ENCODE data around the gene SRRM3. TPM values are rescaled to one million over a fixed set of nuclear protein-coding genes. Genes with fewer than 3 reads are reported as not detected.
A peak's percentile ranks its signal among the peaks of the same experiment; 100 is the strongest.

The SRRM3 gene
- total and polyA plus RNA-seq, 9 of the 15 experiments (the other 6 are each of a cell fraction or from before 2014, with no cell fraction given) = 0.04 to 0.91 (median 0.46) TPM; not detected in 2

- TF ChIP-seq ZHX1 (conservative IDR thresholded peaks at IDR 0.05; ENCODE audit: low read length) = 0 out of 2 replicates have a peak, but pooled peaks have one; percentile 39
- TF ChIP-seq CREB1 (IDR thresholded peaks at IDR 0.05) = no peak
- peak; percentile 66 for TF ChIP-seq CREB1 (CRISPR knock-in tag; IDR thresholded peaks at IDR 0.05)
- TF ChIP-seq TGIF2 (CRISPR knock-in tag; IDR thresholded peaks at IDR 0.05) = peak; percentile 74
- TF ChIP-seq ZNF263 (CRISPR knock-in tag; IDR thresholded peaks at IDR 0.05; ENCODE audit: borderline replicate concordance) = peak; percentile 80
- TF ChIP-seq RBM25 (IDR thresholded peaks at IDR 0.05; ENCODE audit: low read depth, low read length, severe bottlenecking) = peak; percentile 65
- TF ChIP-seq GTF2F1 (IDR thresholded peaks at IDR 0.05; ENCODE audit: low read depth, low read length) = no peak
- 0 out of 2 replicates have a peak, but pooled peaks have one; percentile 28 for TF ChIP-seq MYC (IDR thresholded peaks at IDR 0.05; ENCODE audit: low read depth, low read length)
- TF ChIP-seq MYC (CRISPR knock-in tag; IDR thresholded peaks at IDR 0.05; ENCODE audit: borderline replicate concordance, low read depth) = no peak
- 0 out of 2 replicates have a peak, but pooled peaks have one; percentile 29 for TF ChIP-seq ZNF395 (CRISPR knock-in tag; IDR thresholded peaks at IDR 0.05)
- 0 out of 2 replicates have a peak, but pooled peaks have one; percentile 32 for TF ChIP-seq ZNF644 (tag; IDR thresholded peaks at IDR 0.05; ENCODE audit: low read depth)
- TF ChIP-seq, protein P1, sequence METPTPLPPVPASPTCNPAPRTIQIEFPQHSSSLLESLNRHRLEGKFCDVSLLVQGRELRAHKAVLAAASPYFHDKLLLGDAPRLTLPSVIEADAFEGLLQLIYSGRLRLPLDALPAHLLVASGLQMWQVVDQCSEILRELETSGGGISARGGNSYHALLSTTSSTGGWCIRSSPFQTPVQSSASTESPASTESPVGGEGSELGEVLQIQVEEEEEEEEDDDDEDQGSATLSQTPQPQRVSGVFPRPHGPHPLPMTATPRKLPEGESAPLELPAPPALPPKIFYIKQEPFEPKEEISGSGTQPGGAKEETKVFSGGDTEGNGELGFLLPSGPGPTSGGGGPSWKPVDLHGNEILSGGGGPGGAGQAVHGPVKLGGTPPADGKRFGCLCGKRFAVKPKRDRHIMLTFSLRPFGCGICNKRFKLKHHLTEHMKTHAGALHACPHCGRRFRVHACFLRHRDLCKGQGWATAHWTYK (CRISPR knock-in tag; IDR thresholded peaks at IDR 0.05) = peak; percentile 26; the same call in 1 of the 2 replicates
- TF ChIP-seq, protein P2, sequence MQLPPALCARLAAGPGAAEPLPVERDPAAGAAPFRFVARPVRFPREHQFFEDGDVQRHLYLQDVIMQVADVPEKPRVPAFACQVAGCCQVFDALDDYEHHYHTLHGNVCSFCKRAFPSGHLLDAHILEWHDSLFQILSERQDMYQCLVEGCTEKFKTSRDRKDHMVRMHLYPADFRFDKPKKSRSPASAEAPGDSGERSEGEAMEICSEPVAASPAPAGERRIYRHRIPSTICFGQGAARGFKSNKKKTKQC (CRISPR knock-in tag; IDR thresholded peaks at IDR 0.05) = peak; percentile 99
- peak in 1 of 2 experiments; percentile 97; a peak in 2 of 4 replicates for TF ChIP-seq RCOR1 (IDR thresholded peaks at IDR 0.05; ENCODE audit: borderline replicate concordance in 1 of 2, low read depth in 2 of 2, low read length in 2 of 2)
- TF ChIP-seq MEF2A (IDR thresholded peaks at IDR 0.05; ENCODE audit: control insufficient read depth, low read depth, low read length) = no peak
- TF ChIP-seq LCOR (CRISPR knock-in tag; IDR thresholded peaks at IDR 0.05) = peak; percentile 66
Measured at GRCh38 chr7:76201732-76202665, at the start of gene SRRM3 (continued).

Data from K562 (cell line).